HEK293T (cell line): ENCODE measurements around the gene MLLT10.

Experiments
- CTCF ChIA-PET: fragments of 350-600 bp; formaldehyde crosslinking; extraction: SDS; loops from one replicate; lab custom pipeline; 2021; ENCODE audit warnings: antibody characterized with exemption, inconsistent platforms; lab: Yijun Ruan, JAX
- POLR2A ChIA-PET: fragments of 350-600 bp; formaldehyde crosslinking; extraction: SDS; loops from one replicate; lab custom pipeline; 2020; ENCODE audit warnings: antibody characterized with exemption, inconsistent platforms; lab: Yijun Ruan, JAX
- DNase-seq: peaks from one replicate; pipeline ENCODE4 v3.0.0; 2012; ENCODE audit warnings: mixed read lengths; ENCODE audit errors: extremely low spot score
- ARNT ChIP-seq: fragments of 450-650 bp; IDR thresholded peaks from 2 replicates; pipeline ENCODE4 v1.6.1; 2017; ENCODE audit warnings: mild to moderate bottlenecking
- BHLHE40 ChIP-seq: fragments of 450-650 bp; IDR thresholded peaks from 2 replicates; pipeline ENCODE4 v1.6.1; 2016; ENCODE audit warnings: mild to moderate bottlenecking, moderate library complexity, borderline replicate concordance
- CTBP1 ChIP-seq: fragments of 450-650 bp; IDR thresholded peaks from 2 replicates; pipeline ENCODE4 v1.6.1; 2016; ENCODE audit warnings: borderline replicate concordance
- ELF4 ChIP-seq: fragments of 450-650 bp; IDR thresholded peaks from 2 replicates; pipeline ENCODE4 v1.6.1; 2017; ENCODE audit warnings: antibody characterized with exemption
- FOXA1 ChIP-seq: fragments of 450-650 bp; IDR thresholded peaks from 2 replicates; pipeline ENCODE4 v1.6.1; 2016; ENCODE audit warnings: mild to moderate bottlenecking
- FOXK2 ChIP-seq: fragments of 450-650 bp; IDR thresholded peaks from 2 replicates; pipeline ENCODE4 v1.6.1; 2016; ENCODE audit warnings: mild to moderate bottlenecking
- FOXM1 ChIP-seq: fragments of 450-650 bp; IDR thresholded peaks from 2 replicates; pipeline ENCODE4 v1.6.1; 2017; ENCODE audit warnings: mild to moderate bottlenecking, borderline replicate concordance
- HDGF ChIP-seq: fragments of 450-650 bp; IDR thresholded peaks from 2 replicates; pipeline ENCODE4 v1.6.1; 2017; ENCODE audit warnings: antibody characterized with exemption, borderline replicate concordance
- L3MBTL2 ChIP-seq: fragments of 450-650 bp; conservative IDR thresholded peaks from 2 replicates; pipeline ENCODE4 v1.6.1; 2016; ENCODE audit warnings: mild to moderate bottlenecking
- LEF1 ChIP-seq: fragments of 450-650 bp; IDR thresholded peaks from 2 replicates; pipeline ENCODE4 v1.6.1; 2017; ENCODE audit warnings: mild to moderate bottlenecking, borderline replicate concordance
- NFRKB ChIP-seq: fragments of 450-650 bp; IDR thresholded peaks from 2 replicates; pipeline ENCODE4 v1.6.1; 2016; ENCODE audit warnings: mild to moderate bottlenecking, moderate library complexity
- PKNOX1 ChIP-seq: fragments of 450-650 bp; IDR thresholded peaks from 2 replicates; pipeline ENCODE4 v1.6.1; 2016
- SP1 ChIP-seq: fragments of 450-650 bp; IDR thresholded peaks from 2 replicates; pipeline ENCODE4 v1.6.1; 2017
- SUZ12 ChIP-seq: fragments of 450-650 bp; IDR thresholded peaks from 2 replicates; pipeline ENCODE4 v1.6.1; 2016; ENCODE audit warnings: mild to moderate bottlenecking
- TARDBP ChIP-seq: fragments of 450-650 bp; IDR thresholded peaks from 2 replicates; pipeline ENCODE4 v1.6.1; 2016
- ZNF384 ChIP-seq: fragments of 450-650 bp; IDR thresholded peaks from 2 replicates; pipeline ENCODE4 v1.6.1; 2016

The MLLT10 gene

GRCh38 chr10:21602313-21602712, 68.3 kb downstream of the MLLT10 start:
- TF ChIP-seq SP1 (no peak), FOXA1 (no peak), PKNOX1 (no peak), L3MBTL2 (no peak), HDGF (no peak), ZNF384 (no peak), SUZ12 (no peak), CTBP1 (no peak)
- ChIA-PET POLR2A (no interaction called here), CTCF (interaction anchor here (0.6 to 0.7 kb wide), 2 partner anchors 592 to 973 kb away, joined by 3 to 4 read pairs; no protein-coding TSS in a partner anchor)
- no peak for DNase-seq

DNA sequence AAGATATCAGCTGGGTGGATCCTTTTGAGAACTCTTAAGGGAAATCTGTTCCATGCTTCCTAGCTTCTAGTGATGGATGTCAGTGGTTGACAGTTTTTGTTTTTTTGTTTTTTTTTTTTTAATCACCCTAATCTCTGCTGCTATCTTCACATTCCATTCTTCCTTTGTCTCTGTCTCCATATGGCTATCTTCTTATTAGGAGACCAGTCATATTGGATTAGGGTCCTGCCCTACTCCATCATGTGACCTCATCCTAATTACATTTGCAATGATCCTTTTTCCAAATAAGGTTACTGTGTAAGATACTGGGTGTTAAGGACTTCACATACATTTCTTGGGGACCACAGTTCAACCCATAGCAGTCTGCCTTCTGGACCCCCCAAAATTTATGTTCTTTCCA, 69.7 kb downstream of the MLLT10 start:
- POLR2A ChIA-PET, result no interaction called here
- CTCF ChIA-PET, result no interaction called here
- DNase-seq, result no peak
- TF ChIP-seq CTBP1, result no peak
- no peak for TF ChIP-seq ZNF384
- TF ChIP-seq FOXM1, result no peak
- TF ChIP-seq LEF1, result no peak
- TF ChIP-seq TARDBP, result no peak
- TF ChIP-seq L3MBTL2, result no peak
- no peak for TF ChIP-seq HDGF
- TF ChIP-seq FOXA1, result no peak
- TF ChIP-seq FOXK2, result no peak
- no peak for TF ChIP-seq NFRKB
- TF ChIP-seq PKNOX1, result no peak
- TF ChIP-seq ARNT, result no peak

DNA sequence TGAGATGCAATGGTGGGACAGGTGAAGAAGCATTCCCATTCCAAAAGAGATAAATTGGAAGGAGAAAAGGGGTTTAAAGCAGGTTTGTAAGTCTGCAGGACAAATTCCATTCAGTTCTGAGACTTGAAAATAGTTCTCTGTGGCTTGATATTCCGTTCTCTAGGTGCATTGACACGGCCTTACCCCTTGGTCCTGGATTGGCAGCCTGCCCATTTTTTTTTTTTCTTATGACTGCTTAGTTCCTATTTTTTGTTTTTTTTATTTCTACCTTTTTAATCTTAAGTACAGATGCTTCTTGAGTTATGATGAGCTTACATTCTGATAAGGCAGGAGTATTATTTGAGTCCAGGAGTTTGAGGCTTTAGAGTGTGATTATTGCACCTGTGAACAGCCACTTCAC, 70.6 kb downstream of the MLLT10 start:
- ChIA-PET POLR2A (no interaction called here), CTCF (interaction anchor here (0.7 kb wide), 1 partner anchor 154 kb away, joined by 3 read pairs; no protein-coding TSS in a partner anchor)
- no peak for DNase-seq
- TF ChIP-seq TARDBP (no peak), FOXK2 (no peak), L3MBTL2 (no peak), HDGF (no peak), SUZ12 (no peak), FOXA1 (no peak), ARNT (no peak), ZNF384 (no peak), NFRKB (no peak), FOXM1 (no peak)

DNA sequence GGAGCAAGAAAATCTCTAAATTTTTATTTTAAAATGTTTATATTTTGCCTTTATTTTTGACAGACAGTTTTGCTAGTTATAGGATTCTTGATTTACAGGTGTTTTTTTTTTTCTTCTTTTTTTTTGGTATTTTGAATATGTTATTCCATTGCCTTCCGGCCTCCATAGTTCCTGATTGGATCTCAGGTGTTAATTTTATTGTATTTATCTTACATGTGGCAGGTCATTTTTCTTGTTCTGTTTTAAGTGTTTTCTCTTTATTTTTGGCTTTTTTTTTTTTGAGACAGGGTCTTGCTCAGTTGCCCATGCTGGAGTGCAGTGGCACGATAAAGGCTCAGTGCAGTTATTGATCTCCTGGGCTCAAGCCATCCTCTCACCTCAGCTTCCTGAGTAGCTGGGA, 73.9 kb downstream of the MLLT10 start:
- no peak for DNase-seq
- POLR2A ChIA-PET, result no interaction called here
- TF ChIP-seq ZNF384, result no peak
- TF ChIP-seq FOXA1, result no peak
- TF ChIP-seq FOXM1, result no peak
- TF ChIP-seq SP1, result no peak
- TF ChIP-seq FOXK2, result no peak
- no peak for TF ChIP-seq PKNOX1
- no peak for TF ChIP-seq BHLHE40
- no peak for TF ChIP-seq CTBP1
- no peak for TF ChIP-seq L3MBTL2
- TF ChIP-seq TARDBP, result no peak
- no peak for TF ChIP-seq ELF4
- TF ChIP-seq HDGF, result no peak
- TF ChIP-seq LEF1, result no peak
- no peak for TF ChIP-seq NFRKB
- TF ChIP-seq ARNT, result no peak
- no peak for TF ChIP-seq SUZ12
- CTCF ChIA-PET, result no interaction called here

GRCh38 chr10:21614000-21614399, 80.0 kb downstream of the MLLT10 start:
- CTCF ChIA-PET, result interaction anchor here (0.6 to 0.7 kb wide), 2 partner anchors 14 to 226 kb away, joined by 3 to 6 read pairs; no protein-coding TSS in a partner anchor
- no peak for TF ChIP-seq FOXA1
- TF ChIP-seq FOXK2, result no peak
- no peak for TF ChIP-seq SP1
- no peak for TF ChIP-seq BHLHE40
- TF ChIP-seq L3MBTL2, result no peak
- TF ChIP-seq PKNOX1, result no peak
- TF ChIP-seq ELF4, result no peak
- no peak for TF ChIP-seq CTBP1
- no peak for TF ChIP-seq TARDBP
- no peak for TF ChIP-seq LEF1
- no peak for DNase-seq
- POLR2A ChIA-PET, result no interaction called here

GRCh38 chr10:21617267-21617666, 83.2 kb downstream of the MLLT10 start:
- TF ChIP-seq SUZ12, result no peak
- TF ChIP-seq ZNF384, result no peak
- no peak for TF ChIP-seq CTBP1
- no peak for DNase-seq
- CTCF ChIA-PET, result interaction anchor here (0.5 kb wide), 1 partner anchor 73 kb away, joined by 3 read pairs; no protein-coding TSS in a partner anchor
- POLR2A ChIA-PET, result no interaction called here
